Omental fat pad (tissue), 4 donors: Measurements from ENCODE around the gene RAD51. TPM values are rescaled to one million over a fixed set of nuclear protein-coding genes. Genes with fewer than 3 reads are reported as not detected.

Experiments used
- ATAC-seq: fragments of 150-250 bp; one replicate; pipeline ENCODE4 v1.9.1; 2016; ENCODE audit warnings: mild to moderate bottlenecking, moderate library complexity; ENCODE audit not compliant: low FRiP score
- DNase-seq: peaks from one replicate; pipeline ENCODE4 v3.0.0-alpha.2; 2019; ENCODE audit warnings: low spot score
- small RNA-seq: library from RNA; depleted of rRNA; stranded (forward); fragments of <200 nt; gene quantifications from one replicate; pipeline ENCODE3, GENCODE V24; 2016
- total RNA-seq, 4 donors: library from RNA; depleted of rRNA; stranded (reverse); fragments of >200 nt; gene quantifications; one replicate each; pipeline ENCODE4 v1.1.0, GENCODE V29; 2016
- TF ChIP-seq, protein P1 (sequence below), 3 donors: fragments of 450-650 bp; IDR thresholded peaks; one replicate each; pipeline ENCODE4 v1.5.1; 2016 to 2017; ENCODE audit warnings: antibody characterized with exemption in 3 of 3, mild to moderate bottlenecking in 3 of 3, moderate library complexity in 2 of 3

RAD51 gene
- total RNA-seq, 4 donors from 2014 or later = 0.84 TPM; not detected in 2

DNA sequence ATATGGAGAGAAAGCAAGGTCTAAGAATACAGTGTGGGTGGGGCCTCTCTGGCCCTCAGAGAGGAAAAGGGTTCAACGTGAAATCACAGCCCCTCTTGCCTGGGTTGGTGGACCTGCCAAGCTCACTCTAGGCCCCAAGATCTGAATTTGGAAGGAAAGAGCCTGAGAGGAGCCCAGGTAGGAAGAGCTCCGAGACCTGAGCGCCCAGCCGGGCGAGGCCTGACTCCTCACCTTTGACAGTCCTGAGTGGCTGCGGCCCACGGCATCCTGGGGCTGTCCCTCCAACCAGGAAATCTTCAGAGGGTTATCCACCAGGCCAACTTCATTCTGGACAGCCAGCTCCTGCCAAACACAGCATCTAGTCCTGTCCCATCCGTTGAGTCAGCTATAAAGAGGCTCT, 78.5 kb downstream of the RAD51 start:
- TF ChIP-seq, protein P1, sequence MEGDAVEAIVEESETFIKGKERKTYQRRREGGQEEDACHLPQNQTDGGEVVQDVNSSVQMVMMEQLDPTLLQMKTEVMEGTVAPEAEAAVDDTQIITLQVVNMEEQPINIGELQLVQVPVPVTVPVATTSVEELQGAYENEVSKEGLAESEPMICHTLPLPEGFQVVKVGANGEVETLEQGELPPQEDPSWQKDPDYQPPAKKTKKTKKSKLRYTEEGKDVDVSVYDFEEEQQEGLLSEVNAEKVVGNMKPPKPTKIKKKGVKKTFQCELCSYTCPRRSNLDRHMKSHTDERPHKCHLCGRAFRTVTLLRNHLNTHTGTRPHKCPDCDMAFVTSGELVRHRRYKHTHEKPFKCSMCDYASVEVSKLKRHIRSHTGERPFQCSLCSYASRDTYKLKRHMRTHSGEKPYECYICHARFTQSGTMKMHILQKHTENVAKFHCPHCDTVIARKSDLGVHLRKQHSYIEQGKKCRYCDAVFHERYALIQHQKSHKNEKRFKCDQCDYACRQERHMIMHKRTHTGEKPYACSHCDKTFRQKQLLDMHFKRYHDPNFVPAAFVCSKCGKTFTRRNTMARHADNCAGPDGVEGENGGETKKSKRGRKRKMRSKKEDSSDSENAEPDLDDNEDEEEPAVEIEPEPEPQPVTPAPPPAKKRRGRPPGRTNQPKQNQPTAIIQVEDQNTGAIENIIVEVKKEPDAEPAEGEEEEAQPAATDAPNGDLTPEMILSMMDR (IDR thresholded peaks at IDR 0.05) = no peak
- no peak for ATAC-seq
- DNase-seq = no peak

DNA sequence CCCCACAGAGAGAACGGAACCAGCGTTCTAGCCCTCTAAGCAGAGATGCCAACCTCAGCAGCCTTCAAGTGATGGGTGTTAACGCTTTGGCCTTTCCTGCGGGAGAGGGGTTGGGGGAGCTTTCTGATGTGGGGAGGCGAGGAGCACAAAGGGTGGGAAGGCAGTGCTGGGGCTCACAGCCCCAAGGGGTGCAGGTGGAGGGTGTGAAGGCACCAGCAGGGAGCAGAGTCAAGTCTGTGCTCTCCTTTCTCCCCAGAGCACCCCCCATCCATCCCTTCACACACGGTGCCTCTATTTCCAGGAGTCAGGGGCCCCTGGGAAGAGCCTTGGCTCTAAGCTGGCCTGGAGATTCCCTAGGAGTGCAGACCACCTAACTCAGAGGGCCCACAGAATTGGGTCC, 78.9 kb downstream of the RAD51 start:
- ATAC-seq (no peak), DNase-seq (no peak)
- TF ChIP-seq, protein P1 (IDR thresholded peaks at IDR 0.05) = no peak

GRCh38 chr15:40775007-40775406, 80.0 kb downstream of the RAD51 start:
- no peak for ATAC-seq
- DNase-seq = no peak

DNA sequence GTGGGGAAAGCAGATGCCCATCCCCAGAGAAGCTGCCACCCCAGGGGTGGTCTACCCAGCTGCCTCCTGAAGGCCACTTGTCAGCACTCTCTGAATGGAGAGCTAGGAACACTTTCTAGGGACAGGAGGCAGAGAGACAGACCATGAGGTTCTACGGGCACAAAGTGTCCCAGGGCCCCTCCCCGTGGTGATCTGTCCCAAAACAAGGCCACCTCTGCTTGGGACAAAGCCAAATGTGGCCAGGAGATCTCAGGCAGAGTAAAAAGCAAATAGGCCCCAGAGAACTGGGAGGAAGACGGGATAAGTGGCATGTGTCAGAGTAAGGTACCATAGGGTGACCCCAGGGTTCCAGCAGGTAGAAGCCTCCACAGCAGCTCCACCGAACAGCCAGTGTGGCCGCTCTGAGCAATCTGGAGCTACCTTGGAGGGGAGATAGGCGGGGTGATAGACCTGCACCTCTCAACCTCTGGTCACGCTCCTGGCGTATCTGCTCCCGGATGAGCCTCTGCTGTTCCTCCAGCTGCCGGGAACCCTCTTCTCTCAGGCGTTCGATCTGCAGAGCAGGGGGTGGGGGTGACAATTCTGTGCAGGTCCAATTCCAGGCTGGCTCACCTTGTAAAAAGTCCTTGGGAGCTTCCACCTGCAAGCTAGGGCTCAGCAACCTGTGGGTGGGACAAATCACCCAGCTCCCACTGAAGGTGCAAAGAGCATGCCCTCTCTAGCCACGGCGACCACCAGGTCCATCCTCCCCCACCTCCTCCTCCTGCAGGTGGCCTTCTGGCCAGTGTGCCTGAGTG, 81.0 kb downstream of the RAD51 start:
- no peak for ATAC-seq
- TF ChIP-seq, protein P1 (IDR thresholded peaks at IDR 0.05) = no peak
- no peak for DNase-seq

More at GRCh38 chr15:40775007-40775406, 80.0 kb downstream of the RAD51 start:
- TF ChIP-seq, protein P1 (IDR thresholded peaks at IDR 0.05) = no peak

GRCh38 chr15:40776537-40777141, 81.7 kb downstream of the RAD51 start:
- ATAC-seq (peak; percentile 61), DNase-seq (no peak)
- TF ChIP-seq, protein P1 (IDR thresholded peaks at IDR 0.05) = no peak

Small RNA genes within 50 kb of the gene (small RNA-seq; reads per million reads assigned to genes)
- not detected for gene SUMO2P15

Other genes with a start within 250 kb of the RAD51 start
- gene CHST14, start 224.2 kb upstream of the RAD51 start, total RNA-seq = 10 to 100 TPM in 3 of 4 donors, 1 to 10 TPM in 1; 6.6 to 17.8 (median 10.1) TPM
- 10 to 100 TPM; 26.0 to 37.2 (median 33.4) TPM for gene CCDC32, start 130.1 kb upstream of the RAD51 start, total RNA-seq
- gene RPUSD2, start 125.9 kb upstream of the RAD51 start, total RNA-seq = 1 to 10 TPM; 2.3 to 7.8 (median 4.5) TPM
- gene KNL1, start 100.9 kb upstream of the RAD51 start, total RNA-seq = 1 to 10 TPM in 2 of 4 donors, under 1 TPM in 2; 0.19 to 3.5 (median 1.1) TPM
- 10 to 100 TPM; 32.8 to 50.8 (median 43.7) TPM for gene RMDN3, start 60.1 kb downstream of the RAD51 start, total RNA-seq
- gene GCHFR, start 68.9 kb downstream of the RAD51 start, total RNA-seq = 100 to 1,000 TPM in 2 of 4 donors, 10 to 100 TPM in 2; 42.5 to 129 (median 97.1) TPM
- gene C15orf62, start 74.8 kb downstream of the RAD51 start, total RNA-seq = 1 to 10 TPM in 1 of 4 donors, under 1 TPM in 2, not detected in 1; 0.19 to 1.3 (median 0.50) TPM
- gene ZFYVE19, start 111.9 kb downstream of the RAD51 start, total RNA-seq = 10 to 100 TPM; 13.5 to 29.5 (median 21.1) TPM
- gene DNAJC17, start 112.3 kb downstream of the RAD51 start, total RNA-seq = 10 to 100 TPM in 3 of 4 donors, 1 to 10 TPM in 1; 8.8 to 21.1 (median 17.1) TPM
- gene PPP1R14D, start 133.5 kb downstream of the RAD51 start, total RNA-seq = not detected
- 10 to 100 TPM in 2 of 4 donors, 1 to 10 TPM in 1, under 1 TPM in 1; 0.95 to 16.2 (median 11.7) TPM for gene SPINT1, start 148.9 kb downstream of the RAD51 start, total RNA-seq
- gene RHOV, start 179.1 kb downstream of the RAD51 start, total RNA-seq = not detected
- 10 to 100 TPM; 25.2 to 32.9 (median 28.9) TPM for gene VPS18, start 199.3 kb downstream of the RAD51 start, total RNA-seq
- gene DLL4, start 234.2 kb downstream of the RAD51 start, total RNA-seq = 10 to 100 TPM in 2 of 4 donors, 1 to 10 TPM in 2; 5.8 to 27.6 (median 10.1) TPM